Astrocyte of the cerebellum (primary cell): Measurements from ENCODE around the gene GKN2.

Experiments used
- DNase-seq: peaks from one replicate; pipeline ENCODE4 v3.0.0-alpha.2; 2011; ENCODE audit warnings: low read depth
- H3K4me3 ChIP-seq: 2 replicates; pipeline ENCODE4 v1.5.1; 2011; ENCODE audit warnings: mild to moderate bottlenecking, low read depth, low read length, moderate library complexity
- CTCF ChIP-seq: IDR thresholded peaks from 2 replicates; pipeline ENCODE4 v1.5.1; 2012; ENCODE audit warnings: low read length, low read depth, moderate library complexity, mild to moderate bottlenecking; ENCODE audit errors: missing control alignments
- in situ Hi-C: cut with HindIII; loops from 2 replicates; pipeline ENCODE4 v1.10.0; 2017; ENCODE audit warnings: low sequenced_read_pairs

Gene GKN2

DNA sequence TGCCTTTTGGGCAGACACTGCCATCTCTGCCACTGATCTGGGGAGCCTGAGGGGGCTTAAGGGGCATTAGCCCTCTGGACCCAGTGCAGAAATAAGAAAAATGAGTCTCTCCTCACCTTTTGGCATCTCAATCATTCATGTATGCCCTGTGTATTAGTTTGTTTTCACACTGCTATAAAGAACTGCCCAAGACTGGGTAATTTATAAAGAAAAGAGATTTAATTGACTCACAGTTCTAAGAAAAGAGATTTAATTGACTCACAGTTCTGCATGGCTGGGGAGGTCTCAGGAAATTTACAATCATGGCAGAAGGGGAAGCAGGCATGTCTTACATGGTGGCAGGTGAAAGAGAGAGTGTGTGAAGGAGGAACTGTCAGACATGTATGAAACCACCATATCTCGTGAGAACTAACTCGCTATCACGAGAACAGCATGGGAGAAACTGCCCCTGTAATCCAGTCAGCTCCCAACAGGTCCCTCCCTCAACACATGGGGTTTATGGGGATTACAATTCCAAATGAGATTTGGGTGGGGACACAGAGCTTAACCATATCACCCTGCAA is 21.5 kb downstream of the GKN2 start:
- H3K4me3 ChIP-seq: no peak overlapping the region
- in situ Hi-C loops: no loop called here
- DNase-seq: no peak
- TF ChIP-seq CTCF: no peak

DNA sequence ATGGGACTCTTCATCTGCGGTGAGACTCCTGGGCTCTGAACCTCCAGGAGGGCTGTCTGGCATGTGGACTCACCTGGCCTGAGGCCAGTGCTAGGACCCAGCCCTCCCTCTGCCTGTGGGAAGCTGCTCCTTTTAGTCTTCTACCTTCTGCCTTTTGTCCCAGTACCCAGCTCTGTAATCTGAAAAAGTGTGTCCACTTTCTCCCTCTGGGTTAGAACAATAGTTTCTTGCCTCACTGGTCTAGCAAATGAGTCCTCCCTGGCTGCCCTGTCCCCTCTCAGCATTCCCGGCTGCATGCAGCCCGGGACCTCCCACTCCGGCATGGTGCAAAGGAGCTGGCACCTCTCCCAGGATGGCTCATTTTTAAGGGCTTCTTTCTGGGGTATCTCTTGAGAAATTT is 25.9 kb downstream of the GKN2 start:
- TF ChIP-seq CTCF: no peak
- in situ Hi-C loops: no loop called here
- no peak overlapping the region for H3K4me3 ChIP-seq
- no peak for DNase-seq

DNA sequence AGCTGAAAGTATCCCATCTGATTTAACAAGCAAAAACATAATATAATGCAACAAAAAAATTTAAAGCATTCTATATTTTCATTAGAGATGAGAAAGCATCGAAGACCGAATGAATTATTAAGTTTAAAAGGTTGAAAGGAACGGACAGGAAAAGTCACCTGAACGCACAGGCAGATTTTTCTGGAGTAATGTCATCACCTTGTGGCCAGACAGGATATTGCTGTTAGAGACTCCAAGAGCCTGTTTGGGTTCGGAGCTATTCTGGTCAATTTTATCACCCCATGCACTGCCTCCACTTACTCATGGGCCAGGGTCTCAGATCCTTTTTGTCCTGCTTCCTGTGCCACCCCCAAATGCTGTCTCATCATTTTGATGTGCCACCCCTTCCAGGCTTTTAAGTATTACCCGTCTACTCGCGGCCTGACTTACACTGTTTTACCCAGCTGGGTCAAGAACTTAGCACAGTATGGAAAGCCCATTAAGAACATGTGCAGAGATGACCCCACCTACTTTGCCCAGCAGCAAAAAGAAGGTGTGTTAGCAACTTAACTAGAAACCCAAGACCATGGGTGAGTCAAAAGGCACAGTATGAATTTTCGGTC is 27.3 kb downstream of the GKN2 start:
- peak; percentile 93 for TF ChIP-seq CTCF
- no peak for DNase-seq
- no peak overlapping the region for H3K4me3 ChIP-seq
- in situ Hi-C loops: no loop called here

GRCh38 chr2:68921646-68922045 is 31.0 kb downstream of the GKN2 start:
- in situ Hi-C loops: no loop called here
- no peak for TF ChIP-seq CTCF
- H3K4me3 ChIP-seq: no peak overlapping the region
- DNase-seq: no peak

- TF ChIP-seq CTCF: no peak
- no peak overlapping the region for H3K4me3 ChIP-seq
- no peak for DNase-seq
- in situ Hi-C loops: no loop called here
Measured at GRCh38 chr2:68920481-68921170, 32.1 kb downstream of the GKN2 start.

- DNase-seq: no peak
- H3K4me3 ChIP-seq: no peak overlapping the region
- in situ Hi-C loops: no loop called here
- TF ChIP-seq CTCF: no peak
Measured at GRCh38 chr2:68918497-68918896, 34.2 kb downstream of the GKN2 start.
